GM23338 (cell line): ENCODE measurements around the gene ARRDC1.

Source experiments
- EZH2phosphoT487 ChIP-seq: fragments of 200-600 bp; sonication (generic); IDR thresholded peaks from one replicate; pipeline ENCODE4 v1.8.1; 2018; ENCODE audit warnings: antibody characterized with exemption; ENCODE audit not compliant: unreplicated experiment
- JUNB ChIP-seq: IDR thresholded peaks from one replicate; pipeline ENCODE4 v1.6.1; 2016; ENCODE audit warnings: antibody characterized with exemption; ENCODE audit not compliant: unreplicated experiment
- NANOG ChIP-seq: IDR thresholded peaks from 2 replicates; pipeline ENCODE4 v1.6.1; 2016; ENCODE audit warnings: antibody characterized with exemption, borderline replicate concordance
- POLR2AphosphoS5 ChIP-seq: IDR thresholded peaks from 2 replicates; pipeline ENCODE4 v1.6.1; 2016; ENCODE audit warnings: antibody characterized with exemption, low read depth
- ZNF331 ChIP-seq: fragments of 250-450 bp; sonication (Bioruptor Pico); IDR thresholded peaks from 2 replicates; pipeline ENCODE4 v1.5.0; 2020; ENCODE audit warnings: low read depth, mild to moderate bottlenecking, moderate library complexity
- TF ChIP-seq, protein P1 (sequence below), 2 experiments: fragments of 200-600 bp in 1 of 2; sonication (generic) in 1 of 2; conservative IDR thresholded peaks; 2 replicates each; pipeline versions ENCODE4 v1.5.1 to v1.6.1; 2016 to 2017; ENCODE audit warnings: antibody characterized with exemption in 2 of 2, low read depth in 2 of 2, mild to moderate bottlenecking in 2 of 2, moderate library complexity in 1 of 2

GRCh38 chr9:137643921-137644320, 38.4 kb downstream of the ARRDC1 start:
- TF ChIP-seq, protein P1, sequence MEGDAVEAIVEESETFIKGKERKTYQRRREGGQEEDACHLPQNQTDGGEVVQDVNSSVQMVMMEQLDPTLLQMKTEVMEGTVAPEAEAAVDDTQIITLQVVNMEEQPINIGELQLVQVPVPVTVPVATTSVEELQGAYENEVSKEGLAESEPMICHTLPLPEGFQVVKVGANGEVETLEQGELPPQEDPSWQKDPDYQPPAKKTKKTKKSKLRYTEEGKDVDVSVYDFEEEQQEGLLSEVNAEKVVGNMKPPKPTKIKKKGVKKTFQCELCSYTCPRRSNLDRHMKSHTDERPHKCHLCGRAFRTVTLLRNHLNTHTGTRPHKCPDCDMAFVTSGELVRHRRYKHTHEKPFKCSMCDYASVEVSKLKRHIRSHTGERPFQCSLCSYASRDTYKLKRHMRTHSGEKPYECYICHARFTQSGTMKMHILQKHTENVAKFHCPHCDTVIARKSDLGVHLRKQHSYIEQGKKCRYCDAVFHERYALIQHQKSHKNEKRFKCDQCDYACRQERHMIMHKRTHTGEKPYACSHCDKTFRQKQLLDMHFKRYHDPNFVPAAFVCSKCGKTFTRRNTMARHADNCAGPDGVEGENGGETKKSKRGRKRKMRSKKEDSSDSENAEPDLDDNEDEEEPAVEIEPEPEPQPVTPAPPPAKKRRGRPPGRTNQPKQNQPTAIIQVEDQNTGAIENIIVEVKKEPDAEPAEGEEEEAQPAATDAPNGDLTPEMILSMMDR (conservative IDR thresholded peaks at IDR 0.05; ENCODE audit: low read depth in 2 of 2): no peak
- no peak for TF ChIP-seq EZH2phosphoT487
- TF ChIP-seq ZNF331 (CRISPR knock-in tag): no peak
- TF ChIP-seq POLR2AphosphoS5: no peak
- TF ChIP-seq NANOG: no peak
- TF ChIP-seq JUNB: no peak
